Astrocyte (in vitro differentiated cells and primary cell): ENCODE results near the gene ATG12. TPM values are rescaled to one million over a fixed set of nuclear protein-coding genes. Genes with fewer than 3 reads are reported as not detected.

Source experiments
- DNase-seq: peaks from one replicate; pipeline ENCODE4 v3.0.0-alpha.2; 2010; ENCODE audit warnings: low read depth
- FAIRE-seq: peaks from 2 replicates; lab custom pipeline; 2011; peaks lifted over from hg19 to GRCh38; lab: Jason Lieb, UNC
- H2AFZ ChIP-seq: 2 replicates; pipeline ENCODE4 v1.6.0; 2012; ENCODE audit warnings: low read depth, low read length, inconsistent platforms
- H3K27ac ChIP-seq: 2 replicates; pipeline ENCODE4 v1.5.1; 2011; ENCODE audit warnings: low read depth, low read length, inconsistent platforms
- H3K27me3 ChIP-seq: 2 replicates; pipeline ENCODE4 v1.6.0; 2011; ENCODE audit warnings: low read length, inconsistent platforms; ENCODE audit not compliant: insufficient read depth
- H3K36me3 ChIP-seq: 2 replicates; pipeline ENCODE4 v1.5.1; 2011; ENCODE audit warnings: low read length, inconsistent platforms; ENCODE audit not compliant: insufficient read depth
- H3K4me1 ChIP-seq: 2 replicates; pipeline ENCODE4 v1.5.1; 2011; ENCODE audit warnings: low read length, inconsistent platforms; ENCODE audit not compliant: insufficient read depth
- H3K4me2 ChIP-seq: 2 replicates; pipeline ENCODE4 v1.6.0; 2012; ENCODE audit warnings: low read length, inconsistent platforms
- H3K4me3 ChIP-seq: 2 replicates; pipeline ENCODE4 v1.5.1; 2011; ENCODE audit warnings: low read depth, mild to moderate bottlenecking, low read length, inconsistent platforms; ENCODE audit not compliant: insufficient read depth
- H3K79me2 ChIP-seq: 2 replicates; pipeline ENCODE4 v1.6.0; 2012; ENCODE audit warnings: mild to moderate bottlenecking, low read length, inconsistent platforms; ENCODE audit not compliant: insufficient read depth
- H3K9ac ChIP-seq: 2 replicates; pipeline ENCODE4 v1.6.0; 2012; ENCODE audit warnings: mild to moderate bottlenecking, low read length, inconsistent platforms
- H3K9me3 ChIP-seq: 2 replicates; pipeline ENCODE4 v1.5.1; 2012; ENCODE audit warnings: low read depth, mild to moderate bottlenecking, low read length, inconsistent platforms; ENCODE audit not compliant: insufficient read depth
- H4K20me1 ChIP-seq: 2 replicates; pipeline ENCODE4 v1.6.0; 2012; ENCODE audit warnings: low read length, inconsistent platforms; ENCODE audit not compliant: insufficient read depth
- H3K27ac Mint-ChIP-seq: one replicate; pipeline ENCODE4 v1.8.0; 2021; ENCODE audit warnings: mild to moderate bottlenecking, mixed read lengths; ENCODE audit not compliant: unreplicated experiment
- H3K27me3 Mint-ChIP-seq: one replicate; pipeline ENCODE4 v1.8.0; 2021; ENCODE audit warnings: low read depth, mixed read lengths; ENCODE audit not compliant: unreplicated experiment
- H3K36me3 Mint-ChIP-seq: one replicate; pipeline ENCODE4 v1.8.0; 2021; ENCODE audit warnings: low read depth, mixed read lengths; ENCODE audit not compliant: unreplicated experiment
- H3K4me1 Mint-ChIP-seq: one replicate; pipeline ENCODE4 v1.8.0; 2021; ENCODE audit warnings: low read depth, mixed read lengths; ENCODE audit not compliant: unreplicated experiment
- H3K4me3 Mint-ChIP-seq: one replicate; pipeline ENCODE4 v1.8.0; 2021; ENCODE audit warnings: mild to moderate bottlenecking, moderate library complexity, mixed read lengths; ENCODE audit not compliant: unreplicated experiment
- H3K9me3 Mint-ChIP-seq: one replicate; pipeline ENCODE4 v1.8.0; 2021; ENCODE audit warnings: mild to moderate bottlenecking, mixed read lengths; ENCODE audit not compliant: unreplicated experiment
- CTCF ChIP-seq: IDR thresholded peaks from 2 replicates; pipeline ENCODE4 v1.5.1; 2011; ENCODE audit warnings: low read depth, mild to moderate bottlenecking, inconsistent platforms, low read length, moderate library complexity; ENCODE audit not compliant: insufficient read depth
- EZH2 ChIP-seq: IDR thresholded peaks from 2 replicates; pipeline ENCODE4 v1.6.1; 2012; ENCODE audit warnings: mild to moderate bottlenecking, low read length, inconsistent platforms; ENCODE audit not compliant: insufficient read depth
- total RNA-seq: library from RNA; stranded (reverse); gene quantifications from 2 replicates; pipeline ENCODE4 v1.2.1, GENCODE V29; 2021

Gene ATG12
- total RNA-seq, 1 donor from 2014 or later: 66.3 TPM

GRCh38 chr5:115787426-115787825 is 53.9 kb downstream of the ATG12 start:
- FAIRE-seq (no peak), DNase-seq (no peak)
- no peak overlapping the region for H3K4me2 ChIP-seq
- H3K79me2 ChIP-seq: no peaks in the 10 kb centered on the region
- H2AFZ ChIP-seq: no peak overlapping the region
- H3K36me3 ChIP-seq: no peaks in the 10 kb centered on the region
- H3K4me1 ChIP-seq: no peaks in the 10 kb centered on the region
- H3K4me3 Mint-ChIP-seq: no peak overlapping the region
- no peak overlapping the region for H3K4me3 ChIP-seq
- H3K27ac ChIP-seq: no peak overlapping the region
- H3K9me3 ChIP-seq: no peaks in the 10 kb centered on the region
- no peak overlapping the region for H3K27ac Mint-ChIP-seq
- no peak for TF ChIP-seq EZH2
- H3K9ac ChIP-seq: no peak overlapping the region
- peaks cover 5% of the 10 kb centered on the region for H3K27me3 ChIP-seq
- H3K4me1 Mint-ChIP-seq: peaks cover 2% of the 10 kb centered on the region
- H3K36me3 Mint-ChIP-seq: no peaks in the 10 kb centered on the region
- H3K27me3 Mint-ChIP-seq: peaks cover 2% of the 10 kb centered on the region
- no peaks in the 10 kb centered on the region for H4K20me1 ChIP-seq
- H3K9me3 Mint-ChIP-seq: no peaks in the 10 kb centered on the region

GRCh38 chr5:115785381-115786065 is 55.8 kb downstream of the ATG12 start:
- Histone ChIP-seq H3K4me3 (no peak overlapping the region), H3K79me2 (no peaks in the 10 kb centered on the region), H3K9ac (no peak overlapping the region), H3K27me3 (peaks cover 5% of the 10 kb centered on the region), H4K20me1 (no peaks in the 10 kb centered on the region), H2AFZ (peak overlapping the region; percentile 33), H3K27ac (no peak overlapping the region), H3K4me1 (no peaks in the 10 kb centered on the region), H3K4me2 (no peak overlapping the region), H3K9me3 (no peaks in the 10 kb centered on the region), H3K36me3 (no peaks in the 10 kb centered on the region)
- Mint-ChIP-seq H3K4me1 (peaks cover 2% of the 10 kb centered on the region), H3K36me3 (no peaks in the 10 kb centered on the region), H3K4me3 (no peak overlapping the region), H3K27ac (no peak overlapping the region), H3K27me3 (no peaks in the 10 kb centered on the region), H3K9me3 (no peaks in the 10 kb centered on the region)
- TF ChIP-seq CTCF: no peak
- no peak for TF ChIP-seq EZH2
- FAIRE-seq: no peak
- no peak for DNase-seq

GRCh38 chr5:115778417-115778816 is 62.9 kb downstream of the ATG12 start:
- Mint-ChIP-seq H3K4me1 (no peaks in the 10 kb centered on the region), H3K27ac (no peak overlapping the region), H3K4me3 (no peak overlapping the region), H3K9me3 (no peaks in the 10 kb centered on the region), H3K36me3 (no peaks in the 10 kb centered on the region), H3K27me3 (no peaks in the 10 kb centered on the region)
- Histone ChIP-seq H3K79me2 (no peaks in the 10 kb centered on the region), H4K20me1 (no peaks in the 10 kb centered on the region), H3K9ac (no peak overlapping the region), H3K27me3 (no peaks in the 10 kb centered on the region), H3K9me3 (no peaks in the 10 kb centered on the region), H3K36me3 (no peaks in the 10 kb centered on the region), H3K4me3 (no peak overlapping the region), H3K4me2 (no peak overlapping the region), H3K27ac (no peak overlapping the region), H2AFZ (no peak overlapping the region), H3K4me1 (no peaks in the 10 kb centered on the region)
- DNase-seq: peak; percentile 21
- FAIRE-seq: no peak
- TF ChIP-seq CTCF (no peak), EZH2 (no peak)

Other genes with a start within 250 kb of the ATG12 start
- 6.7 and 6.8 TPM in 2 replicates for gene TICAM2, start 239.1 kb downstream of the ATG12 start, total RNA-seq
- 163 and 173 TPM in 2 replicates for gene TMED7, start 215.5 kb downstream of the ATG12 start, total RNA-seq
- 3.9 and 6.1 TPM in 2 replicates for gene CDO1, start 24.9 kb downstream of the ATG12 start, total RNA-seq
- 108 and 110 TPM in 2 replicates for gene AP3S1, start 370 bp upstream of the ATG12 start, total RNA-seq
- 0.58 and 0.64 TPM in 2 replicates for gene LVRN, start 120.9 kb upstream of the ATG12 start, total RNA-seq
- gene ARL14EPL, start 190.9 kb upstream of the ATG12 start, total RNA-seq: not detected in 2 replicates
- 18.1 and 18.4 TPM in 2 replicates for gene COMMD10, start 243.5 kb upstream of the ATG12 start, total RNA-seq